HEK293T (cell line): Measurements from ENCODE around the gene PLCB4.

Experiments used
- CTCF ChIA-PET: fragments of 350-600 bp; formaldehyde crosslinking; extraction: SDS; loops from one replicate; lab custom pipeline; 2021; ENCODE audit warnings: antibody characterized with exemption, inconsistent platforms; lab: Yijun Ruan, JAX
- POLR2A ChIA-PET: fragments of 350-600 bp; formaldehyde crosslinking; extraction: SDS; loops from one replicate; lab custom pipeline; 2020; ENCODE audit warnings: antibody characterized with exemption, inconsistent platforms; lab: Yijun Ruan, JAX
- DNase-seq: peaks from one replicate; pipeline ENCODE4 v3.0.0; 2012; ENCODE audit warnings: mixed read lengths; ENCODE audit errors: extremely low spot score
- ARNT ChIP-seq: fragments of 450-650 bp; IDR thresholded peaks from 2 replicates; pipeline ENCODE4 v1.6.1; 2017; ENCODE audit warnings: mild to moderate bottlenecking
- BHLHE40 ChIP-seq: fragments of 450-650 bp; IDR thresholded peaks from 2 replicates; pipeline ENCODE4 v1.6.1; 2016; ENCODE audit warnings: mild to moderate bottlenecking, moderate library complexity, borderline replicate concordance
- CTBP1 ChIP-seq: fragments of 450-650 bp; IDR thresholded peaks from 2 replicates; pipeline ENCODE4 v1.6.1; 2016; ENCODE audit warnings: borderline replicate concordance
- ELF4 ChIP-seq: fragments of 450-650 bp; IDR thresholded peaks from 2 replicates; pipeline ENCODE4 v1.6.1; 2017; ENCODE audit warnings: antibody characterized with exemption
- FOXA1 ChIP-seq: fragments of 450-650 bp; IDR thresholded peaks from 2 replicates; pipeline ENCODE4 v1.6.1; 2016; ENCODE audit warnings: mild to moderate bottlenecking
- FOXK2 ChIP-seq: fragments of 450-650 bp; IDR thresholded peaks from 2 replicates; pipeline ENCODE4 v1.6.1; 2016; ENCODE audit warnings: mild to moderate bottlenecking
- FOXM1 ChIP-seq: fragments of 450-650 bp; IDR thresholded peaks from 2 replicates; pipeline ENCODE4 v1.6.1; 2017; ENCODE audit warnings: mild to moderate bottlenecking, borderline replicate concordance
- HDGF ChIP-seq: fragments of 450-650 bp; IDR thresholded peaks from 2 replicates; pipeline ENCODE4 v1.6.1; 2017; ENCODE audit warnings: antibody characterized with exemption, borderline replicate concordance
- L3MBTL2 ChIP-seq: fragments of 450-650 bp; conservative IDR thresholded peaks from 2 replicates; pipeline ENCODE4 v1.6.1; 2016; ENCODE audit warnings: mild to moderate bottlenecking
- LEF1 ChIP-seq: fragments of 450-650 bp; IDR thresholded peaks from 2 replicates; pipeline ENCODE4 v1.6.1; 2017; ENCODE audit warnings: mild to moderate bottlenecking, borderline replicate concordance
- NFRKB ChIP-seq: fragments of 450-650 bp; IDR thresholded peaks from 2 replicates; pipeline ENCODE4 v1.6.1; 2016; ENCODE audit warnings: mild to moderate bottlenecking, moderate library complexity
- PKNOX1 ChIP-seq: fragments of 450-650 bp; IDR thresholded peaks from 2 replicates; pipeline ENCODE4 v1.6.1; 2016
- SP1 ChIP-seq: fragments of 450-650 bp; IDR thresholded peaks from 2 replicates; pipeline ENCODE4 v1.6.1; 2017
- SUZ12 ChIP-seq: fragments of 450-650 bp; IDR thresholded peaks from 2 replicates; pipeline ENCODE4 v1.6.1; 2016; ENCODE audit warnings: mild to moderate bottlenecking
- TARDBP ChIP-seq: fragments of 450-650 bp; IDR thresholded peaks from 2 replicates; pipeline ENCODE4 v1.6.1; 2016
- ZNF384 ChIP-seq: fragments of 450-650 bp; IDR thresholded peaks from 2 replicates; pipeline ENCODE4 v1.6.1; 2016

PLCB4 gene

GRCh38 chr20:9408422-9409300, 339.8 kb downstream of the PLCB4 start:
- DNase-seq, result no peak
- CTCF ChIA-PET, result interaction anchor here (0.7 to 2.4 kb wide), 10 partner anchors 10 to 1227 kb away, joined by 3 to 42 read pairs (median 4); no protein-coding TSS in a partner anchor
- TF ChIP-seq LEF1, result no peak
- TF ChIP-seq TARDBP, result no peak
- no peak for TF ChIP-seq SUZ12
- TF ChIP-seq SP1, result no peak
- no peak for TF ChIP-seq FOXM1
- TF ChIP-seq ARNT, result no peak
- TF ChIP-seq ELF4, result no peak
- no peak for TF ChIP-seq CTBP1
- no peak for TF ChIP-seq ZNF384
- TF ChIP-seq L3MBTL2, result no peak
- TF ChIP-seq BHLHE40, result no peak
- no peak for TF ChIP-seq PKNOX1
- TF ChIP-seq NFRKB, result no peak
- POLR2A ChIA-PET, result no interaction called here

- POLR2A ChIA-PET, result no interaction called here
- TF ChIP-seq SUZ12 (no peak), L3MBTL2 (no peak), LEF1 (no peak), ZNF384 (no peak), FOXM1 (no peak), BHLHE40 (no peak), ARNT (no peak), HDGF (no peak), FOXK2 (no peak), TARDBP (no peak), SP1 (no peak)
- DNase-seq, result no peak
- CTCF ChIA-PET, result interaction anchor here (1.4 to 2.4 kb wide), 2 partner anchors 18 to 201 kb away, joined by 4 to 42 read pairs; no protein-coding TSS in a partner anchor
Observed at GRCh38 chr20:9409352-9409751, 340.5 kb downstream of the PLCB4 start.

GRCh38 chr20:9409981-9410380, 341.1 kb downstream of the PLCB4 start:
- no peak for DNase-seq
- ChIA-PET POLR2A (no interaction called here), CTCF (interaction anchor here (0.8 to 1.0 kb wide), 2 partner anchors 48 to 200 kb away, joined by 3 to 6 read pairs; no protein-coding TSS in a partner anchor)
- TF ChIP-seq BHLHE40, result no peak
- TF ChIP-seq SP1, result no peak
- TF ChIP-seq TARDBP, result no peak
- no peak for TF ChIP-seq FOXA1
- TF ChIP-seq FOXK2, result no peak
- TF ChIP-seq NFRKB, result no peak
- TF ChIP-seq FOXM1, result no peak
- TF ChIP-seq SUZ12, result no peak
- no peak for TF ChIP-seq PKNOX1

- no peak for DNase-seq
- CTCF ChIA-PET, result no interaction called here
- TF ChIP-seq FOXK2 (no peak), HDGF (no peak), SUZ12 (no peak), NFRKB (no peak), FOXM1 (no peak), PKNOX1 (no peak), ELF4 (no peak)
- POLR2A ChIA-PET, result no interaction called here
Observed at GRCh38 chr20:9411833-9412232, 342.9 kb downstream of the PLCB4 start.

GRCh38 chr20:9412309-9412708, 343.4 kb downstream of the PLCB4 start:
- TF ChIP-seq TARDBP (no peak), ARNT (no peak), HDGF (no peak), FOXM1 (no peak), CTBP1 (no peak), SUZ12 (no peak), NFRKB (no peak), SP1 (no peak), PKNOX1 (no peak), ZNF384 (no peak), ELF4 (no peak), BHLHE40 (no peak), FOXK2 (no peak), L3MBTL2 (no peak), LEF1 (no peak)
- ChIA-PET POLR2A (no interaction called here), CTCF (no interaction called here)
- no peak for DNase-seq

- no peak for DNase-seq
- TF ChIP-seq ELF4 (no peak), LEF1 (no peak), PKNOX1 (no peak), NFRKB (no peak), SUZ12 (no peak)
- CTCF ChIA-PET, result no interaction called here
- POLR2A ChIA-PET, result no interaction called here
Observed at GRCh38 chr20:9413001-9413400, 344.1 kb downstream of the PLCB4 start.
